Head of caudate nucleus (tissue), 42 donors: ENCODE results near the gene TFB2M.

Source experiments
- DNase-seq, 42 donors: peaks; one replicate each; pipeline versions ENCODE4 v3.0.0 to v3.0.0-alpha.2; 2020 to 2021; ENCODE audit warnings: mixed read lengths in 7 of 42
- intact Hi-C: fragments of 100-400 bp; cut with DNase I; formaldehyde crosslinking; loops from one replicate; pipeline ENCODE4 v1.15.0; 2022

TFB2M gene

GRCh38 chr1:246497331-246497915 is 68.6 kb downstream of the TFB2M start:
- intact Hi-C loops = no loop called here
- peak in 5 of 42 donors; percentile 22 to 65 (median 36) for DNase-seq

GRCh38 chr1:246492611-246493245 is 73.3 kb downstream of the TFB2M start:
- intact Hi-C loops = no loop called here
- DNase-seq = peak; percentile 32 to 88 (median 72)

DNA sequence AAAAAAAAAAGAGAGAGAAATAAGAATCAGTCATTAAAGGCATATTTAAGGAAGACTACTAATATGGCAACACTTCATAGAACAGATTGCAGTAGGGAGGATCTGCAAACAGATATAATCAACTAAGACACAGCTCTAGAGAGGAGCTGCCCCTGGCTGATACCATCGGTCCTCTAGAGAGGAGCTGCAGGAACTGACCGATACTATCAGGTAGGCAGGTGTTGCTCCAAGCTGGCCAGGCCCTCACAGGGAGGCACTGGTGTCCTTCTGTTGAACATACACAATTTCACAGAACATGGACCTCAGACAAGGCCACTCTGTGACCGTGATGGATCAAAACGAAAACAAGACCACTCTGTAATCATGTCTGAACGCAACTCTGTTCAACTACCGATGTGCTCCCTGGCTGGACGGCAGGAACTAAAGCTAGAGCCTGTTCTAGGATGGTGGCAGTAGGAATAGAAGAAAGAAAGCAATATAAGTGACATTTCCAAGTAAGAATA is 74.5 kb downstream of the TFB2M start:
- intact Hi-C loops = no loop called here
- no peak for DNase-seq
